GM21367 (cell line): ENCODE results near the gene INSM1.

ENCODE experiments used
- ATAC-seq: cut with Tn5 transposase; IDR thresholded peaks from one replicate; pipeline ENCODE4 v1.9.1; 2021; ENCODE audit not compliant: unreplicated experiment

INSM1 gene

GRCh38 chr20:20391766-20392165, 23.9 kb downstream of the INSM1 start:
- no peak for ATAC-seq

GRCh38 chr20:20393207-20394120, 25.6 kb downstream of the INSM1 start:
- no peak for ATAC-seq

GRCh38 chr20:20395087-20395486, 27.2 kb downstream of the INSM1 start:
- no peak for ATAC-seq

DNA sequence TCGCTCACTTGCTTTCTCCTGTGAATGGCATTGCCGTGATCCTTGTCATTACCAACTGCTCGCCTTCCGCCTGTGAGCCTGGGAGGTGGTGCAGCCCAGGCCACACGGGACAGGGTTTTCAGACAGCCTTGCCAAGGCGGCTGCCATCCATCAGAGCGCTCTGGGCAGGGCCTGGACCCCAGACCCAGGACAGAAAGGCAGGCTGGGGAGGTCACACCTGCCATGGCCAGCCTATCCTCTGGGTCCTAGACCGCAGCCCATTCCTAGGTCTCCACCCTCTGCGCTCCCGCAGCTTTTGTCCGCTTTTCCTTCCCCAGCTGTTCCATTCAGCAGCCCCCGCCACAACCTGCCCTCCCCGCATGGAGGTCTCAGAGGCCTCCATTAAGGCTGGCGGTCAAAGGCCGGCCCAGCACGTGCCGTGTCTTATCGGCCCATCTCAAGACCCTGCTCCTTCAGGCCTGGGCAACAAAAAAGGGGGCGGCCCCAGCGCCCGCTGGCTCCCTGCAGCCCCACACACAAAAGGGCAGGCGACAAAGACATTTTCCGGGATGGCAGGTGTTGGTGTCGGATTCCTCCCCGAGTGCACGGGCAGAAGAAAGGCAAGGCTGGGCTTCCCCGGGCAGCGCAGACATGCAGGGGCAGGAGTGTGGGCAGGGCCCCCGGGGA, 28.1 kb downstream of the INSM1 start:
- ATAC-seq, result no peak

- no peak for ATAC-seq
Observed at GRCh38 chr20:20396794-20397193, 28.9 kb downstream of the INSM1 start.

DNA sequence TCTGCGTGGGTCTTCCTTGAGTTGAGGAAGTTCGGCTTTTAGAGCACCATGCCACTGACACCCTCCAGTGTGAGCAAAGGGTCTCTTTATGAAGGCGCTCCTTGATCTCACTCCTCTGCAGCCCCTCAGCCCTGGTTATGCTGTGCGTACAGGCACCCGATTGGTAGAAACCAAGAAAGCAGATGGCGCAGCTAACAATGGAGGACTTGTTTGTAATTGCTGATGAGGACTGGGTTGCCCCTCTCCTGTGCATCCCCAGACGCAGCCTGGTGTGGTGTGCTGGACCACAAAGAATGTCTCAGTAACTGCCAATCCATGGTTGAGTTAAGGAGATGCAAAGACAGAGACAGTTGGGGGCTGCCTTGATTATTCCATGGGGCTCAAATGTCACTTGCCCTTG, 30.2 kb downstream of the INSM1 start:
- ATAC-seq, result no peak

- no peak for ATAC-seq
Observed at GRCh38 chr20:20399531-20400500, 31.9 kb downstream of the INSM1 start.

GRCh38 chr20:20401991-20402390, 34.1 kb downstream of the INSM1 start:
- ATAC-seq, result no peak

DNA sequence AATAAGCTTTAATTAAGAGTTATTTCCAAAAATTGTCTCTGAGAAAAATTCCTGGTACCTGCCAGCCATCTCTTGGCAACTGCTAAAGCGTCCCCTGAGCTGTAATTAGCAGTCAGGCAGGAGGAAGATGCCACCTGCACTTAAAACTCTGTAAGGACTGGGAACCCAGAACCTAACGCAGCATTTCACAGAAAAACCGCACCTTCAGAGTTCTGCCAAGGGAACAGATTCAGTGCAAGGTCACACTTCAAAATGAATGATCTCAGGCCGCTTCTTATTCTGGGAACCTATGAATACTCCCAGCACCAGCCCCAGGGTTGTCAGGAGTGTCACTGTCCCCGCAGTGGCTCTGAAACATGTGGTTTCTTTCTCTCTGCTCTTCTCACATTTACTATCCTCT, 36.7 kb downstream of the INSM1 start:
- ATAC-seq, result no peak

DNA sequence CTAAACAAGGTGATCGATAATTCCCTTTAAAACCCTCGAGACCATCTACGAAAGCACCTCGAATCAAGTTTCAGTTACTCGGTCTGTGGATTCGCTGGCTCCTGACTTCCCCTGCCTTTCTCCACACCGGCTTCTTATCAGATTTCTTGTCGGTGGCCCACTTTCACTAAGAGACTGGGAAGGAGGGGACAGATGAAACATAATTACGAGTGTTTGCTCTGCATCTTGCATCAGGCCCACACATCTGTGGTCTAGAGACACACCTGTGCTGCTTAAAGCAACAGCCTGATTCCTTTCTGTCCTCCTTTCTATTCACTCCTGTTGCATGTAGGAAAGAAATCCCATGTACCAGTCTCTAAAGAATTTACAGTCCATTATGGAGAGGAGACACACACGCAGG, 37.7 kb downstream of the INSM1 start:
- ATAC-seq, result no peak

DNA sequence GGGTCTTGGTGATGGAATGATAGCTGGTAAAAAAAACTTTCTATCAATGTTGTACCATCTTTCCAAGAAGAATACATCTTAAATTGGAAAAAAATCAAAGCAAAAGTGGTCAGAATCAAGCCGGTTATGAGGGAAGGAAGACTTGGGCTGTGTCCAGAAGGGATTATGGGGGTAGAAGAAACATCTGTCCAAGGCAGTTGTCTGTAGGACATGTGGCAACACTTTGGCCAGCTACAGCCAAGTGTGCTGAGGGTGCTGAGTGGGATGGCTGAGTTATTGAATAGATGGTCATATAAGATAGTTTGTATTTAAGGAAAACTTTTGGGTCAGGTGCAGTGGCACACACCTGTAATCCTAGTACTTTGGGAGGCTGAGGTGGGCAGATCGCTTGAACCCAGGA, 38.4 kb downstream of the INSM1 start:
- ATAC-seq, result no peak

DNA sequence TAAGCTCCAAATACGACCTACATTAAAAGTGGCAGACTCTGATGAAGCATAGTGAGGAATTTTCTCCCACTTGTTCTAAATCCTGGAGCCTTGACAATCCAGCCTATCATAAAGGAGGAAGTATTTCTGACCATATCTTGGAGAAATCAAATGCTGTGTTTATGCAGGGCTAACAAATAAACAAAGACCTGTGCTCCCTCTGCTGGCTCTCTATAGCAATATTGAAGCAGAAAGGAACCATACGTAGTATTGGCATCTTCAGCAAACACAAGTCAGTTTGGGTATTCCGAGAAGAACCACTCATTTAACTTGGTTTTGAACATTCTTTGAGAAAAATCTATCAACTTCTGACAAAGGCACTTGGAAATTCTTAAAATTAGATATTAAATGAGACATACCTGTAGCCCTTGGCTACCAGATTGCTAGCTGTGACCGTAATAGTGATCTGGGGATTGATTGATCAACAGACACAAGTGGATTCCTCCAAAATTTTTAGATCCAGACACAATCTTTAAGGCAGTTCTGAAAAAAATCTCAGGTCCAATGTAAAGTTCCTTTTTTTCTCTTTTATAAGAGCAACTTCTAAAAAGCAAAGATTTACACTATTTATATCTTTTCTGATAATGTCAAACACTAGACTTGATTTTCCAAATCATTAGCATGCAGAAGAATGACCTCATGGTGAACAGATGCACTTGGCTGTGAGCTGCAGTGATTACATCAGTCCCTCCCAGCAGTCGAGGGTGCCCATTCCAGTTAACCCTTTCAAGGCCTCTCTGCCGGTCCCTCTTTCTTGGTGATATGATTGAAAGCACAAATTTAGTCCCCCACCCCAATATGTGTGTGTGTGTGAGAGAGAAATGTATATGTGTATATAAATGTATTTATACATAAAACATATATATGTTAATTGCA, 40.2 kb downstream of the INSM1 start:
- ATAC-seq, result no peak

GRCh38 chr20:20409331-20409730, 41.4 kb downstream of the INSM1 start:
- no peak for ATAC-seq

DNA sequence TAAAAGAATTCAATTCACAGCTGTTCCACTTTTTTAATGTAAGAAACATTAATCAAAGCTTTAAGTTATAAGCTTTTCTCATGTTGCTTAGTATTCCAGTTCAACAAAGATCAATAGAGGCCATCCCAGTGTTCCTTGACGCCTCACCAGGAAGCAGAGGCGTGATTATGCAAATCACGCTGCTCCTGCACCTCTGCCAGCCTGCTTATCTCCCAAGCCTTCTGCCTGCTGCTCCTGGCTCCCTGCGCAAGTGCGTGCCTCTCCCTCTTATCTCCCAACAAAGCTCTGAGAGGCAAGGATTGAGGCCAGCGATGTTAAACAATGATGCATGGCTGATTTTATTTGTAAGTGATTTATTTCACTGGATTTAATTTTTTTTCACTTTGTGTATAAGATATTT, 42.8 kb downstream of the INSM1 start:
- ATAC-seq, result no peak

DNA sequence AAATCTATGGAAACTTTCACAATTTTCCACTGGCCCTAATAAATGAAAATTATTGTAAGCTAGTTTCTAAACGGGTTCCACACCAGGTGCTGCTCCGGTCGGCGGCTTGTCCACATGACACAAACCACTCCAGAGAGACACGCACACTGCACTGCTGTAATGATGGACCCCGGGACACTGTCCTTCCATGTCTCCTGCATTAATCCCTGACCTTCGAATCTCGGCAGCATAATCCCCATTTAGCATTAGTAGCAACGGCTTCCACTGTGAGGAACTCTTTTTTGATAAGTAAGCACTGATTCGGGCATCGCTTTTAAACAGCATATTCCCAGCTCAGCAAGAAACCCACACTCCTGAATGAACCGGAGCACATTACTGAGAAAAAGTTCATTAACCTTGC, 43.5 kb downstream of the INSM1 start:
- ATAC-seq, result no peak

GRCh38 chr20:20411836-20412235, 43.9 kb downstream of the INSM1 start:
- ATAC-seq, result no peak

- ATAC-seq, result no peak
Observed at GRCh38 chr20:20412750-20413149, 44.8 kb downstream of the INSM1 start.

- ATAC-seq, result no peak
Observed at GRCh38 chr20:20413810-20414281, 45.9 kb downstream of the INSM1 start.

GRCh38 chr20:20414640-20415220, 46.8 kb downstream of the INSM1 start:
- no peak for ATAC-seq

DNA sequence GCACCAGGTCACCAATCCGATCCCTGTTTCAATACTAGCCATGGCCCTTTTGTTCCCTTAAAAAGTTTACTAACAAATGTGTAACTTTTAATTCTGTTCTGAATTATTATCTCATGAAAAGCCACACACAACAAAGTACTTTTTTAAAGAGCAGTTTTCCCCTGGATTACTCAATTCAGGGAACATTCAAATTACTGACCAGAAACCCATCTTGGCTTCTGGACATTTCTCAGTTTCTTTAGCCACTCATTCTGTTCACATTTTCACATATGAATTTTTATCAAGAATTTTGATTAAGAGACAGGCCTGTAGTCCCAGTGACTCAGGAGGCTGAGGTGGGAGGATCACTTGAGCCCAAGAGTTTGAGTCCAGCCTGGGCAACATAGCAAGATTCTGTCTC, 47.4 kb downstream of the INSM1 start:
- no peak for ATAC-seq
